GM19043 (cell line): Measurements from ENCODE around the gene CCDC183.
"Not testable (repeated sequence)": the region's sequence is repeated elsewhere in the genome, so short reads cannot be mapped to it uniquely, and the experiment has no call there.

Source experiments
- ATAC-seq: cut with Tn5 transposase; IDR thresholded peaks from one replicate; pipeline ENCODE4 v1.9.1; 2021; ENCODE audit warnings: low read depth; ENCODE audit not compliant: unreplicated experiment

CCDC183 gene

GRCh38 chr9:136784249-136784996 lies 11.7 kb upstream of the CCDC183 start:
- no peak for ATAC-seq

GRCh38 chr9:136784997-136785361 lies 11.2 kb upstream of the CCDC183 start:
- no peak for ATAC-seq

GRCh38 chr9:136785565-136786355 lies 10.4 kb upstream of the CCDC183 start:
- not testable (repeated sequence) for ATAC-seq

- no peak for ATAC-seq
These were observed 9.7 kb upstream of the CCDC183 start for GRCh38 chr9:136786451-136786850.

- ATAC-seq, result not testable (repeated sequence)
These were observed 9.2 kb upstream of the CCDC183 start for GRCh38 chr9:136786983-136787382.

GRCh38 chr9:136787690-136788400 lies 8.3 kb upstream of the CCDC183 start:
- ATAC-seq, result no peak

GRCh38 chr9:136788644-136789522 lies 7.3 kb upstream of the CCDC183 start:
- ATAC-seq, result not testable (repeated sequence)

GRCh38 chr9:136789523-136789937 lies 6.6 kb upstream of the CCDC183 start:
- ATAC-seq, result no peak

- ATAC-seq, result peak; percentile 80
These were observed 5.3 kb upstream of the CCDC183 start, which contains the start of gene TMEM141 for GRCh38 chr9:136790640-136791515. TSS of gene TMEM141 (plus strand) at chr9:136791344. CDS start at chr9:136791371, 27 bp downstream.

- ATAC-seq, result no peak
These were observed 4.4 kb upstream of the CCDC183 start for GRCh38 chr9:136791516-136792276.

GRCh38 chr9:136792321-136793085 lies 3.6 kb upstream of the CCDC183 start:
- ATAC-seq, result no peak

- no peak for ATAC-seq
These were observed 2.8 kb upstream of the CCDC183 start for GRCh38 chr9:136793086-136793946.

- ATAC-seq, result no peak
These were observed 1.7 kb upstream of the CCDC183 start for GRCh38 chr9:136794281-136794999.

GRCh38 chr9:136795000-136795348 lies 1.2 kb upstream of the CCDC183 start:
- ATAC-seq, result no peak

- not testable (repeated sequence) for ATAC-seq
These were observed 723 bp downstream of the CCDC183 start for GRCh38 chr9:136796775-136797347.

GRCh38 chr9:136798708-136799078 lies 2.6 kb downstream of the CCDC183 start:
- ATAC-seq, result no peak
